ENCODE data around the gene GLP1R.

GLP1R gene

DNA sequence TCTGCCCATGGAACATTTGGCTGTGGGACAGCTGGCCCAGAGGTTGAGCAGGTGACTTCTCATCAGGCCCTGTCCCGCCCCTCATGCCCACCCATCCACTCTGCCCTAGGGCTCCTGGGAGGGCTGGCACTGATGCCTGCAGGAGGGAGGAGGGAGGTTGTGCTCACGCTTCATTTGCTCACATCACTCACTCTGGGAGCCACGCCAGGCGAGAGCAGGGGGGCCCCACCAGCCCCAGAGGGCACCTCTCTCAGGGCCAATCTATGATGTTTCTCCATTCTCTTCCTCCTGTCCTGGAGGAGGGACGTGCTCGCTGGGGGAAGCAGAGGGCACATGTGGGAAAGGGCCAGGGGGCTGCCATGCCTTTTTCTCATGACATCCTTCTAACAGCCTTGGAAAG, 10.9 kb upstream of the GLP1R start:
- no peak overlapping the region for H3K4me3 ChIP-seq (ENCODE audit: low read depth, low read length)
- ChIA-PET CTCF (no interaction called here), POLR2A (no interaction called here)
- no peak for DNase-seq (ENCODE audit: low read depth, low spot score)
- TF ChIP-seq, protein P1, sequence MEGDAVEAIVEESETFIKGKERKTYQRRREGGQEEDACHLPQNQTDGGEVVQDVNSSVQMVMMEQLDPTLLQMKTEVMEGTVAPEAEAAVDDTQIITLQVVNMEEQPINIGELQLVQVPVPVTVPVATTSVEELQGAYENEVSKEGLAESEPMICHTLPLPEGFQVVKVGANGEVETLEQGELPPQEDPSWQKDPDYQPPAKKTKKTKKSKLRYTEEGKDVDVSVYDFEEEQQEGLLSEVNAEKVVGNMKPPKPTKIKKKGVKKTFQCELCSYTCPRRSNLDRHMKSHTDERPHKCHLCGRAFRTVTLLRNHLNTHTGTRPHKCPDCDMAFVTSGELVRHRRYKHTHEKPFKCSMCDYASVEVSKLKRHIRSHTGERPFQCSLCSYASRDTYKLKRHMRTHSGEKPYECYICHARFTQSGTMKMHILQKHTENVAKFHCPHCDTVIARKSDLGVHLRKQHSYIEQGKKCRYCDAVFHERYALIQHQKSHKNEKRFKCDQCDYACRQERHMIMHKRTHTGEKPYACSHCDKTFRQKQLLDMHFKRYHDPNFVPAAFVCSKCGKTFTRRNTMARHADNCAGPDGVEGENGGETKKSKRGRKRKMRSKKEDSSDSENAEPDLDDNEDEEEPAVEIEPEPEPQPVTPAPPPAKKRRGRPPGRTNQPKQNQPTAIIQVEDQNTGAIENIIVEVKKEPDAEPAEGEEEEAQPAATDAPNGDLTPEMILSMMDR (IDR thresholded peaks at IDR 0.05; ENCODE audit: insufficient read depth, low read length, missing control alignments) = no peak

DNA sequence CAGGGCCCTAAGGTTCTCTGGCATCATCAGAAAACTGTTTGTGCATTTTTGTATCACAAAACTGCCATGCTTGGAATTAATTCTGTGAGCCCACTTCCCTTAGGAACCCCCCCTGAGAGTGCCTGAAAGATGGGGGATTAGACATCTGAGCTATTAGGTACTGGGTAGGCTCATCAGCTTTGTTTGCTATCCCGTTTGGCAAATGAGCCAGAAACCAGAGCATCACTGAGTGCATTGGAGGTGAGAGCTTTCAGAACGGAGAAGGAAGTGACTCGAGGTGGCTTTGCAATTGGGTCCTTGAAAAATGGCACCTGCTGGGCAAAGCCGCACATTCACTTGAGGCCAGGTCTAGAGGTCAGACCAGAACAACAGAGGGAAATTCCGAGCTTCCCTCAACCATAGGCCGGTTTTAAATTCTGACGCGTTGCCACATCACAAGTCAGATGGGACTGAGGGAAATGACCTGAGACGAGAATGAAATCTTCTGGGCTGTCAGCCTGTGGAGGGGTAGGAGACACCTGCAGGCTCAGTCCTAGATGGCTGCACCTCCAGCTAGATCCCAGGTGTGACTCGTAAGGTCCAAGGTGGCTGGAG, 8.4 kb upstream of the GLP1R start:
- DNase-seq (ENCODE audit: low read depth, low spot score) = no peak
- no peak overlapping the region for H3K4me3 ChIP-seq (ENCODE audit: low read depth, low read length)
- ChIA-PET POLR2A (no interaction called here), CTCF (no interaction called here)
- TF ChIP-seq, protein P1 (IDR thresholded peaks at IDR 0.05; ENCODE audit: insufficient read depth, low read length, missing control alignments) = no peak

DNA sequence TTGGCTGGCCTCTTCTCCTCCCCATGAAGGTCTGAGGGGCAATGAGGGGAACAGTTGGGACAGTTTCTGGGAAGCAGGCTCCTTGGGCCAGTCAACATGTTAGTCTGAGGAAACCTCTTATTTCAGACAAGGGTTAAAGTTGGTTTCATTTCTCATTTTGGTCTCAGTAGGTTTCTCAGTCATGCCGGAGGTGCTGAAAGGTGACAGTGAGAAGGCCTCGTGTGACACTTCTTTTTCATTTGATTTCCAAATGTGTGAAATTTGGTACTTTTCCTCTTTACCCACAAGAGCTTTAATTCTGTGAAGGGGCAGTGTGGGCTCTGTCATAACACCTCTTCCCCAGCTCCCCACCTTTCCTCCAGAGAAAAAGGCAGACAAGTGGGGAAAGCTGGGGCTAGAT, 7.5 kb upstream of the GLP1R start:
- TF ChIP-seq, protein P1 (IDR thresholded peaks at IDR 0.05; ENCODE audit: insufficient read depth, low read length, missing control alignments) = no peak
- POLR2A ChIA-PET = no interaction called here
- no peak for DNase-seq (ENCODE audit: low read depth, low spot score)
- CTCF ChIA-PET = no interaction called here
- no peak overlapping the region for H3K4me3 ChIP-seq (ENCODE audit: low read depth, low read length)

DNA sequence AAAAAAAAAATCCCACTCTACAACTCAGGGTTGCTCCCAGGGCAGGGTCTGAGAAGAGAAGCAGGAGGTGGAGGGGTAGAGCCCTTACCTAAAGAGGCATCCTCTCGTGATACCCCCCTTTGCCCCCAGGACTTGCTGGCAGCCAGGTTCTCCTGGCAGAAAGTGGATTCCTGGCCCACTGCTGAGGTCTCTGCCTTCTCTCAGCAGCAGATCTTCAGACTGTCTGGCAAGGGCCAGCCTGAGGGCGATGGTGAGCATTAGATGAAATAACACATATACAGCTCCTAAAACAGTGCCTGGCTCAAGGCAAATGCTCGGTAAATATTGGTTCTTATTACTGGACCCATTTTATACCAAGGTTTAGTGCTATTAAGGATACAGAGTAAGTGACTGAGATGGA, 4.8 kb upstream of the GLP1R start:
- DNase-seq (ENCODE audit: low read depth, low spot score) = no peak
- ChIA-PET POLR2A (interaction anchor here (0.5 kb wide), 1 partner anchor 1985 kb away, joined by 3 read pairs; no protein-coding TSS in a partner anchor), CTCF (no interaction called here)
- TF ChIP-seq, protein P1 (IDR thresholded peaks at IDR 0.05; ENCODE audit: insufficient read depth, low read length, missing control alignments) = no peak
- no peak overlapping the region for H3K4me3 ChIP-seq (ENCODE audit: low read depth, low read length)

DNA sequence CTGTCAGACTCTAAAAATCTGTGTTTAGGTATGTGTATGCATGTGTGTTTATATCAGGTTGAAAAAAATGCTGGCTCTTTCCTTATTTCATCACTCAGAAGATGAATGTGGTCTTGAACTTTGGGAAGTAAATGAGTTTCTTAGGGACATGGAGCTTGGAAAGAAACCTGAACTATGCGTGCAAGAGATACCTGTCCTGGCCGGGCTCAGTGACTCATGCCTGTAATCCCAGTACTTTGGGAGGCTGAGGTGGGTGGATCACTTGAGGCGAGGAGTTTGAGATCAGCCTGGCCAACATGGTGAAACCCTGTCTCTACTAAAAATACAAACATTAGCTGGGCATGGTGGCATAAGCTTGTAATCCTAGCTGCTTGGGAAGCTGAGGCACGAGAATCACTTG, 4.4 kb upstream of the GLP1R start:
- ChIA-PET POLR2A (no interaction called here), CTCF (no interaction called here)
- no peak for DNase-seq (ENCODE audit: low read depth, low spot score)
- no peak overlapping the region for H3K4me3 ChIP-seq (ENCODE audit: low read depth, low read length)
- TF ChIP-seq, protein P1 (IDR thresholded peaks at IDR 0.05; ENCODE audit: insufficient read depth, low read length, missing control alignments) = no peak

DNA sequence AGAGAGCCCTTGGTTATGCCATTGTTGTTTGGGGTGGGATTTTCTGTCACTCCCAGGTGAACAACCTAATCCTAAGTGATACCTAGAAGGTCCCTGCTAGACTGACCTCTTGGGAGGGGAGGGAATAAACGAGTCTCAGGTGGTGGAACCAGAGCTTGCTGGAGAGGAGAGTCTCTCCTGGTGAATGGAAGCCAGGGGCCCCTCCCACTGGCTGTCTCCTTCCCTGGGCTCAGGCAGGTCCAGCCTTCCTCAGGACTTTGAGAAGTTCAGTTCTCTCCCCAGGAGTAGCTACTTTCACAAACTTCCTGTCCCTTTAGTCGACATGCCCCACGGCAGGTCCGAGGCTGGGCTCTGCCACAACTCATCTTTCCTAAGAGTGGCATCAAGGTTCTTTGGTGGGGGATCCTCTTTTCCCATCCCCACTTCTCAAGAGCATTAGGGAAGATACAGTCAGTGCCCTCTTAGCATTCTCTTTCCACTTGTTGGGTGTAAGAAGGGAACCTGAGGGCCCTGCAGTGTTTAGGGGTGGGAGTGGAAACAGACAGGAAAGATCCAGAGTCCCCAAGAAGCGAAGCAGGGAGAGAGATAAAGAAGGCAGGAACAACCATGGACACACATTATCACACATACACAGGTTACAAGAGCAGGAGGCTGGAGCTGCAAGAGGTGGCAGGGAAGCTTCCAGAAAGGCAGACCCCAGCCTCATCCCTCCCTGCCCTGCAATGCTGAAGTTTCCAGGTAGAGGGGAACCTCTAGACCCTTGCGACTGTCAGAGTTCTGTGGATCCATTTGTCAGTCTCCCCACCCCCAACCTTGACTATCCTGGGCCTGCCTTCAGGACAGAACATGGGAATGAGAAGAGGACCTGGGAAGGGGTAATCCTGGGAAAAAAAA, 900 bp upstream of the GLP1R start:
- no peak for DNase-seq (ENCODE audit: low read depth, low spot score)
- ChIA-PET POLR2A (no interaction called here), CTCF (no interaction called here)
- TF ChIP-seq, protein P1 (IDR thresholded peaks at IDR 0.05; ENCODE audit: insufficient read depth, low read length, missing control alignments) = no peak
- no peak overlapping the region for H3K4me3 ChIP-seq (ENCODE audit: low read depth, low read length)
